GM12874 (cell line): ENCODE data around the gene CCL23.

Experiments used
- CTCF ChIP-seq: IDR thresholded peaks from 2 replicates; pipeline ENCODE4 v1.5.1; 2011; ENCODE audit warnings: low read depth, mild to moderate bottlenecking, control low read depth, low read length, moderate library complexity; ENCODE audit not compliant: insufficient read depth

Gene CCL23

GRCh38 chr17:36017799-36018198 lies at the start of gene CCL23:
Gene CCL23 (minus strand): TSS chr17:36017972. CDS start chr17:36017897, 75 bp downstream.
- TF ChIP-seq CTCF: no peak

- no peak for TF ChIP-seq CTCF
These were observed 48.7 kb upstream of the CCL23 start for GRCh38 chr17:36066365-36066985.

DNA sequence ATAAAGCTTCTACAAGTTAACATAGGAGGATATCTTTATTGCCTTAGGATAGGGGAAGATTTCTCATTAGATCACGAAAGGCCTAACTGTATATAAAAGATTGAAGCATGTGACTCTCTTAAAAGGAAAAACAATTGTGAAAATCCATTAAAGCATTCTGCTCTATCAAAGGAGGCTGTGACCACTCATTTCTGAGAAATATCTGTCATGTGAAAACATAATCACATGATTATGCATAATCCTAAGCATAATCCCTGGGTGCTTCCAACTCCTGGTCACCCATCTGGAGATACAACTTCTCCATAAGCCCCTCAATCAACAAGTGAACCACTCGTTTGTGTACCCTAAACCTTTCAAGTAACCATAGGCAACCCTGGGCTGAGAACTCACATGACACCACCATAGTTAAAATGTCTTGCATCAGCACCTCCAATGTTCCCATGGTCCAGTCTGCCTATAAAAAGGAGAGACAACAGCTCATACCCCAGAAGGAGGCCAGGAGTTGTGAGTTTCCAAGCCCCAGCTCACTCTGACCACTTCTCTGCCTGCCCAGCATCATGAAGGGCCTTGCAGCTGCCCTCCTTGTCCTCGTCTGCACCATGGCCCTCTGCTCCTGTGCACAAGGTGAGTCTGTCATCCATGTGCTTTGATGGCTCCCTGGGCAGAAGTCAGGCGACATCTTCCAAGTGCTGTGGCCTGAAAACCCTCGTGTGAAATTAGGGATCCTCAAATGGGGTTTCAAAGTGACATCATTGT lies 46.2 kb upstream of the CCL23 start, which contains the start of gene CCL18:
TSS of gene CCL18 (plus strand) at position 487 of the 756 bp plus-strand sequence. CDS start at position 558, 71 bp downstream.
- no peak for TF ChIP-seq CTCF

GRCh38 chr17:36060816-36061215 lies 43.0 kb upstream of the CCL23 start:
- TF ChIP-seq CTCF: no peak

- no peak for TF ChIP-seq CTCF
These were observed 41.6 kb upstream of the CCL23 start for GRCh38 chr17:36059406-36059805.

- no peak for TF ChIP-seq CTCF
These were observed 40.1 kb upstream of the CCL23 start for GRCh38 chr17:36057911-36058310.

DNA sequence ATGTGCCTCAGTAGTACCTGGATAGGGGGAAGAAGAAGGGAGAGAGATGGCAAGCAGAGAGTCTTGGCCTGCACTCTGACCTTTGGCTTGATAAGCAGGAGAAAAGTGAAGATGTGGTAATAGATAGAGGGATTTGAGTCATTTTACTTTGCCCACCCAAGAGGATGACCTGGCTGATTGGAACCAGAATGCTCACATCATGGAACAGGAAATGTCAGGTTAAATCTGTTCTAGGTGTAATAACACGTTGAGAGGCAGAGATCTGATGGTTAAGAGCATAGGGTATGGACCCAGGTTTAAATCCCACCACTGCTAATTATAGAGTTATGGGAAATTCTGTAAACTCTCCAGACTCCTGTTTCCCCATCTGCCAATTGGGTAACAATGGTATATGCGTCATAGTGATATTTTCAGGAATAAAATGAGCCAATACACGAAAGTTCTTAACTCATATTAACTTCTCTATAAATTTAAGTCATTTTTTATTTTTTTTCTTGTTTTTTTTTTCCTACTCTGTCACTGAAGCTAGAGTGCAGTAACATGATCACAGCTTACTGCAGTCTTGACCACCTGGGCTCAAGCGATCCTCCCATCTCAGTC lies 38.2 kb upstream of the CCL23 start:
- no peak for TF ChIP-seq CTCF
